OCI-LY1 (cell line): ENCODE data around the gene RREB1.
"Not testable (repeated sequence)": the region's sequence is repeated elsewhere in the genome, so short reads cannot be mapped to it uniquely, and the experiment has no call there.

ENCODE experiments used
- H2AFZ ChIP-seq: fragments of 200-600 bp; sonication (generic), shearing (Covaris generic); 2 replicates; pipeline ENCODE4 v1.6.0; 2014; ENCODE audit warnings: antibody characterized with exemption, mild to moderate bottlenecking, low read length
- H3F3A ChIP-seq: fragments of 200-600 bp; sonication (generic), shearing (Covaris generic); 2 replicates; pipeline ENCODE4 v1.6.0; 2014; ENCODE audit warnings: mild to moderate bottlenecking, antibody characterized with exemption, low read length, moderate library complexity; ENCODE audit not compliant: insufficient read depth
- H3K27ac ChIP-seq: fragments of 200-600 bp; sonication (generic); 2 replicates; pipeline ENCODE4 v1.5.1; 2014; ENCODE audit warnings: low read length, mixed run types, mild to moderate bottlenecking, low read depth; ENCODE audit not compliant: poor library complexity, severe bottlenecking
- H3K27me3 ChIP-seq: fragments of 200-600 bp; sonication (generic); 2 replicates; pipeline ENCODE4 v1.6.0; 2014; ENCODE audit warnings: antibody characterized with exemption, mild to moderate bottlenecking, low read length, moderate library complexity; ENCODE audit not compliant: insufficient read depth
- H3K36me3 ChIP-seq: fragments of 200-600 bp; sonication (generic); 2 replicates; pipeline ENCODE4 v1.6.1; 2014; ENCODE audit warnings: mild to moderate bottlenecking, antibody characterized with exemption, low read length, moderate library complexity, mixed read lengths; ENCODE audit not compliant: insufficient read depth
- H3K4me1 ChIP-seq: fragments of 200-600 bp; sonication (generic); 2 replicates; pipeline ENCODE4 v1.5.1; 2014; ENCODE audit warnings: mild to moderate bottlenecking, low read length, moderate library complexity; ENCODE audit not compliant: insufficient read depth, severe bottlenecking
- H3K4me2 ChIP-seq: fragments of 200-600 bp; sonication (generic), shearing (Covaris generic); 2 replicates; pipeline ENCODE4 v1.6.1; 2014; ENCODE audit warnings: low read length
- H3K4me3 ChIP-seq: fragments of 200-600 bp; sonication (generic); 2 replicates; pipeline ENCODE4 v1.5.1; 2014; ENCODE audit warnings: low read length, low read depth, mild to moderate bottlenecking, mixed read lengths; ENCODE audit not compliant: poor library complexity, severe bottlenecking
- H3K79me2 ChIP-seq: fragments of 200-600 bp; shearing (Covaris generic); 2 replicates; pipeline ENCODE4 v1.6.1; 2016; ENCODE audit warnings: mixed run types, low read length, mixed read lengths; ENCODE audit not compliant: insufficient read depth
- H3K9ac ChIP-seq: fragments of 200-600 bp; sonication (generic), shearing (Covaris generic); 2 replicates; pipeline ENCODE4 v1.6.1; 2014; ENCODE audit warnings: mild to moderate bottlenecking, low read length, mixed read lengths
- H3K9me2 ChIP-seq: fragments of 200-600 bp; sonication (generic), shearing (Covaris generic); 2 replicates; pipeline ENCODE4 v1.6.1; 2014; ENCODE audit warnings: low read depth, mild to moderate bottlenecking, low read length, mixed read lengths
- H3K9me3 ChIP-seq: fragments of 200-600 bp; shearing (Covaris generic); 2 replicates; pipeline ENCODE4 v1.6.1; 2014; ENCODE audit warnings: low read length, mixed read lengths
- H4K20me1 ChIP-seq: fragments of 200-600 bp; sonication (generic), shearing (Covaris generic); 2 replicates; pipeline ENCODE4 v1.6.0; 2016; ENCODE audit warnings: mild to moderate bottlenecking, low read length; ENCODE audit not compliant: insufficient read depth
- EZH2 ChIP-seq: fragments of 200-600 bp; sonication (generic), shearing (Covaris generic); IDR thresholded peaks from 2 replicates; pipeline ENCODE4 v1.8.0; 2017; ENCODE audit warnings: borderline replicate concordance, mixed run types, mild to moderate bottlenecking, antibody characterized with exemption, low read length, moderate library complexity, mixed read lengths
- TF ChIP-seq, protein P1 (sequence below): fragments of 200-600 bp; sonication (generic), shearing (Covaris generic); IDR thresholded peaks from 2 replicates; pipeline ENCODE4 v1.5.1; 2017; ENCODE audit warnings: mild to moderate bottlenecking, antibody characterized with exemption, low read length, moderate library complexity, mixed read lengths

Gene RREB1

DNA sequence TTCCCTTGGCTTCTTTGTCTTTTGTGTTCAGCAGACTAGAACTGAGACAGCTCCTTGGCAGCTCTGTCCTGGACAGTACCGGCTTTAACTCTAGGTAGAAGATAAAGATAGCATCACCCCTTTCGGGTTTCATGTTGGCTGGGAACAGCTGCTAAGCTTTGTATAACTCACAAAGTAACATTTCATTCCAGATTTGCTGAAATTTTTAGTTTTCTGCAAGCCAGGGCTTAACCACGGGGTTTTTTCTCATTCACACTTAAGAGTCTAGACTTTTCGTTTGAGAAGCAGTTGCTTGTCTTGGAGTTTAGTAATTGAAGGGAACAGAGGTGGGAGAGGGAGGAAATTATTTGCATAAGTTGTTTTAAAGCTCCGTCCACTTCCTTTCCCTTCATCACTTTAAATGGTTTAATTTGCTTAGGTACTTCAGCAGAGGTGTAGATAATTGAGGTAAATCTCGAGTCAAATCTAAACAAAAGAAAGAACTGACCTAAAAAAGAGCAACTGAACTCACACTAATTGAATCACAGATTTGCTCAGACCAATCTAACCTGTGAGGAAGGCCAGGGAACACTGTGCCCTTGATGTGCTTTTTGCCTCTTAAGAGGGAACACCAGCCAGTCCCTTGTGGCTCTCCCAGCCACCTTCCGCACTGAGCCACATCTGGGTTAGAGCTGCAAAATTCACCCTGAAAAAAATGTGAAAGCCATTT lies 48.3 kb downstream of the RREB1 start:
- Histone ChIP-seq H3K9me3 (no peaks in the 10 kb centered on the region), H3K36me3 (no peaks in the 10 kb centered on the region), H3K27ac (no peak overlapping the region), H3K79me2 (no peaks in the 10 kb centered on the region), H3K9ac (no peak overlapping the region), H2AFZ (no peak overlapping the region), H3K4me1 (peaks cover 27% of the 10 kb centered on the region), H4K20me1 (no peaks in the 10 kb centered on the region), H3F3A (no peaks in the 10 kb centered on the region), H3K9me2 (no peaks in the 10 kb centered on the region), H3K4me3 (no peak overlapping the region), H3K4me2 (no peak overlapping the region), H3K27me3 (no peaks in the 10 kb centered on the region)
- no peak for TF ChIP-seq EZH2
- TF ChIP-seq, protein P1, sequence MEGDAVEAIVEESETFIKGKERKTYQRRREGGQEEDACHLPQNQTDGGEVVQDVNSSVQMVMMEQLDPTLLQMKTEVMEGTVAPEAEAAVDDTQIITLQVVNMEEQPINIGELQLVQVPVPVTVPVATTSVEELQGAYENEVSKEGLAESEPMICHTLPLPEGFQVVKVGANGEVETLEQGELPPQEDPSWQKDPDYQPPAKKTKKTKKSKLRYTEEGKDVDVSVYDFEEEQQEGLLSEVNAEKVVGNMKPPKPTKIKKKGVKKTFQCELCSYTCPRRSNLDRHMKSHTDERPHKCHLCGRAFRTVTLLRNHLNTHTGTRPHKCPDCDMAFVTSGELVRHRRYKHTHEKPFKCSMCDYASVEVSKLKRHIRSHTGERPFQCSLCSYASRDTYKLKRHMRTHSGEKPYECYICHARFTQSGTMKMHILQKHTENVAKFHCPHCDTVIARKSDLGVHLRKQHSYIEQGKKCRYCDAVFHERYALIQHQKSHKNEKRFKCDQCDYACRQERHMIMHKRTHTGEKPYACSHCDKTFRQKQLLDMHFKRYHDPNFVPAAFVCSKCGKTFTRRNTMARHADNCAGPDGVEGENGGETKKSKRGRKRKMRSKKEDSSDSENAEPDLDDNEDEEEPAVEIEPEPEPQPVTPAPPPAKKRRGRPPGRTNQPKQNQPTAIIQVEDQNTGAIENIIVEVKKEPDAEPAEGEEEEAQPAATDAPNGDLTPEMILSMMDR: no peak

DNA sequence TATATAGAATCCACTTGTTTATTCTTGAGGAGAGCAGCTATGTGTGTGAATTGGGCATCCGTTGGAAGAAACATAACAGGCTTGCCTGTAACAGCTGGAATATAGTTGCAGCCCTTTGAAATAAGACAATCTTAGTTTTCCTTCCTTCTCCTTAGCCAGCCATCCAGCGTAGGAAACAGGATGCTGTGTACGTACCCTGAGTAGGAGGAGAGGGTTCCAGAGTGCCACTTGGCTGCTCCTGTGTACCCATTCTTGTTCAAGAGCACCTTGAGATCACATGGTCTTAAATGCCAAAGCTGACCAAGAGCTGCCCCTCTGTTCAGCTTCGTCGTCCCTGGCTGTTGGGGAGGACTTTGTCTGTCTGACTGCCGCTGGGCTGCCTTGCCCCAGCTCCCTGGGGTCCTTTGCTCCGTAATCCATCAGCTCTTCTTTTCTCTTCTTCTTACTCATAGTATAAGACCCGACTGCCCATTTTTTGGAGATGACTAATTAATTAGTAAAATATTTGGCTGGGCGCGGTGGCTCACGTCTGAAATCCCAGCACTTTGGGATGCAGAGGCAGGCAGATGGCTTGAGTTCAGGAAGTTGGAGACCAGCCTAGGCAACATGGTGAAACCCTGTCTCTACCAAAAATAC lies 49.0 kb downstream of the RREB1 start:
- no peak overlapping the region for H3K9ac ChIP-seq
- no peaks in the 10 kb centered on the region for H4K20me1 ChIP-seq
- no peak overlapping the region for H3K4me3 ChIP-seq
- no peaks in the 10 kb centered on the region for H3F3A ChIP-seq
- H3K27ac ChIP-seq: no peak overlapping the region
- no peak overlapping the region for H2AFZ ChIP-seq
- H3K27me3 ChIP-seq: no peaks in the 10 kb centered on the region
- H3K79me2 ChIP-seq: no peaks in the 10 kb centered on the region
- TF ChIP-seq, protein P1: no peak
- no peak for TF ChIP-seq EZH2
- H3K4me2 ChIP-seq: no peak overlapping the region
- H3K4me1 ChIP-seq: peaks cover 27% of the 10 kb centered on the region
- no peaks in the 10 kb centered on the region for H3K36me3 ChIP-seq
- H3K9me3 ChIP-seq: no peaks in the 10 kb centered on the region
- no peaks in the 10 kb centered on the region for H3K9me2 ChIP-seq

GRCh38 chr6:7157307-7157706 lies 49.5 kb downstream of the RREB1 start:
- H3F3A ChIP-seq, H3K9ac ChIP-seq, H3K9me2 ChIP-seq, H2AFZ ChIP-seq, H3K27ac ChIP-seq, H4K20me1 ChIP-seq, H3K9me3 ChIP-seq, H3K4me2 ChIP-seq, H3K4me3 ChIP-seq, H3K79me2 ChIP-seq, H3K27me3 ChIP-seq, H3K36me3 ChIP-seq: not testable (repeated sequence)
- H3K4me1 ChIP-seq: peaks cover 27% of the 10 kb centered on the region
